K562 (cell line): Measurements from ENCODE around the gene NPIPB6. TPM values are rescaled to one million over a fixed set of nuclear protein-coding genes. Genes with fewer than 3 reads are reported as not detected.

Source experiments
- ATAC-seq: fragments of 200-7000 bp; cut with Tn5 transposase; 3 replicates; pipeline ENCODE4 v1.9.1; 2020; ENCODE audit warnings: moderate library complexity
- BruUV-seq: library from RNA; stranded (reverse); fragments of 400-500 nt; replicated peaks from 2 replicates; lab custom pipeline; 2021; lab: Mats Ljungman, UMichigan
- CTCF ChIA-PET: fragments of 300-600 bp; formaldehyde crosslinking; extraction: SDS; loops from one replicate; lab custom pipeline; 2021; ENCODE audit warnings: low intra/inter-chr PET ratio; lab: Yijun Ruan, JAX
- POLR2A ChIA-PET: fragments of 300-600, 350-650 bp; sonication (Branson Sonifier 250); formaldehyde crosslinking; extraction: SDS; loops from one replicate; lab custom pipeline; 2021; ENCODE audit warnings: antibody characterized with exemption, inconsistent platforms; lab: Yijun Ruan, JAX
- DNase-seq, 4 experiments: peaks; one replicate each; pipeline versions ENCODE4 v3.0.0 to v3.0.0-alpha.2; 2011 to 2018; ENCODE audit warnings: low spot score in 3 of 4, mixed read lengths in 3 of 4; ENCODE audit errors: extremely low read depth in 1 of 4
- FAIRE-seq: peaks from 2 replicates; lab custom pipeline; 2011; peaks lifted over from hg19 to GRCh38; lab: Jason Lieb, UNC
- H2AFZ ChIP-seq: 2 replicates; pipeline ENCODE4 v1.6.0; 2011; ENCODE audit warnings: low read depth, low read length, control low read depth, inconsistent platforms
- H3K27ac ChIP-seq: fragments of 200-600 bp; 3 replicates; pipeline ENCODE4 v1.8.0; 2011; ENCODE audit warnings: low read depth, mild to moderate bottlenecking, control low read depth, inconsistent platforms, low read length, moderate library complexity, mixed read lengths; ENCODE audit errors: extremely low read depth
- H3K27me3 ChIP-seq, 2 experiments: fragments of 300-600 bp in 1 of 2; 2 replicates in 1 of 2; 3 replicates in 1 of 2; pipeline versions ENCODE4 v1.6.0 to v1.8.0; 2011; ENCODE audit warnings: inconsistent platforms in 2 of 2, low read length in 2 of 2, mild to moderate bottlenecking in 1 of 2, mixed read lengths in 1 of 2, moderate library complexity in 1 of 2; ENCODE audit not compliant: control insufficient read depth in 2 of 2, insufficient read depth in 2 of 2
- H3K36me3 ChIP-seq: fragments of 300-600 bp; 3 replicates; pipeline ENCODE4 v1.8.0; 2011; ENCODE audit warnings: mild to moderate bottlenecking, low read length, inconsistent platforms; ENCODE audit not compliant: control insufficient read depth, insufficient read depth
- H3K4me1 ChIP-seq, 2 experiments: fragments of 200-600 bp in 1 of 2; replicated peaks in 1 of 2; 2 replicates in 1 of 2; 3 replicates in 1 of 2; pipeline versions ENCODE4 v1.5.1 to v1.8.0; 2011; ENCODE audit warnings: inconsistent platforms in 2 of 2, low read length in 2 of 2, mild to moderate bottlenecking in 1 of 2, mixed read lengths in 1 of 2, moderate library complexity in 1 of 2; ENCODE audit not compliant: control insufficient read depth in 2 of 2, insufficient read depth in 2 of 2
- H3K4me2 ChIP-seq: 2 replicates; pipeline ENCODE4 v1.6.1; 2011; ENCODE audit warnings: low read length, control low read depth, inconsistent platforms, mixed read lengths; ENCODE audit not compliant: insufficient read depth
- H3K4me3 ChIP-seq: fragments of 200-600 bp; sonication (generic), shearing (Covaris generic); 2 replicates; pipeline ENCODE4 v1.5.1; 2016; ENCODE audit warnings: control low read depth, inconsistent platforms
- H3K79me2 ChIP-seq: fragments of 200-600 bp; 3 replicates; pipeline ENCODE4 v1.8.0; 2011; ENCODE audit warnings: low read length, inconsistent platforms; ENCODE audit not compliant: control insufficient read depth, insufficient read depth
- H3K9ac ChIP-seq, 2 experiments: 2 replicates each; pipeline versions ENCODE4 v1.6.0 to v1.6.1; 2011; ENCODE audit warnings: low read depth in 2 of 2, low read length in 2 of 2, control low read depth in 1 of 2, inconsistent platforms in 1 of 2, mild to moderate bottlenecking in 1 of 2, mixed read lengths in 1 of 2; ENCODE audit not compliant: insufficient read depth in 1 of 2
- H3K9me1 ChIP-seq: one replicate; pipeline ENCODE4 v1.6.0; 2011; ENCODE audit warnings: inconsistent platforms, mild to moderate bottlenecking, low read length, moderate library complexity; ENCODE audit not compliant: control insufficient read depth, insufficient read depth
- H3K9me3 ChIP-seq: replicated peaks from 2 replicates; pipeline ENCODE4 v1.5.1; 2011; ENCODE audit warnings: low read depth, low read length, inconsistent platforms; ENCODE audit not compliant: control insufficient read depth, insufficient read depth
- H4K20me1 ChIP-seq: replicated peaks from 2 replicates; pipeline ENCODE4 v1.6.1; 2011; ENCODE audit warnings: low read length, inconsistent platforms, mixed read lengths; ENCODE audit not compliant: control insufficient read depth, insufficient read depth
- CREB1 ChIP-seq, 2 experiments: sonication (generic) in 1 of 2; formaldehyde crosslinking in 1 of 2; IDR thresholded peaks; 2 replicates each; pipeline versions ENCODE4 v1.6.1 to v1.8.0; 2012 to 2022; ENCODE audit warnings: inconsistent platforms in 1 of 2, mild to moderate bottlenecking in 1 of 2, missing genetic modification reagents in 1 of 2, moderate library complexity in 1 of 2
- CTCF ChIP-seq, 3 experiments: IDR thresholded peaks in 2 of 3; conservative IDR thresholded peaks in 1 of 3; 2 replicates each; pipeline ENCODE4 v1.5.1; 2011 to 2012; ENCODE audit warnings: low read length in 3 of 3, mild to moderate bottlenecking in 3 of 3, control low read depth in 2 of 3, improper control_type of control experiment in 1 of 3, inconsistent platforms in 1 of 3, low read depth in 1 of 3, mixed read lengths in 1 of 3, moderate library complexity in 1 of 3; ENCODE audit not compliant: insufficient read depth in 2 of 3
- L3MBTL2 ChIP-seq: fragments of 450-650 bp; IDR thresholded peaks from 2 replicates; pipeline ENCODE4 v1.6.1; 2016; ENCODE audit warnings: mild to moderate bottlenecking, moderate library complexity
- ZBTB26 ChIP-seq: fragments of 450-650 bp; formaldehyde crosslinking; IDR thresholded peaks from 2 replicates; pipeline ENCODE4 v1.4.0; 2022; ENCODE audit warnings: missing genetic modification characterization
- ZNF121 ChIP-seq: sonication (generic); formaldehyde crosslinking; conservative IDR thresholded peaks from 2 replicates; pipeline ENCODE4 v1.8.0; 2022; ENCODE audit warnings: missing genetic modification reagents
- WGBS: fragments of 100-300 bp; shearing (Covaris generic); methylation state at CpG from one replicate; pipeline ENCODE4 v1.1.6; 2016; ENCODE audit warnings: low coverage, mixed read lengths; ENCODE audit not compliant: insufficient coverage; ENCODE audit errors: missing lambda C conversion rate; 5-methylcytosine and 5-hydroxymethylcytosine counted together
- in situ Hi-C: fragments of 300-500 bp; cut with MboI; formaldehyde crosslinking; loops from 4 replicates; pipeline ENCODE4 v1.15.0; 2018; ENCODE audit warnings: inconsistent platforms, mixed read lengths
- intact Hi-C: fragments of 100-400 bp; cut with micrococcal nuclease; formaldehyde crosslinking; loops from 2 replicates; pipeline ENCODE4 v1.14.2; 2022
- polyA plus RNA-seq, 8 experiments: library from polyadenylated mRNA; depleted of rRNA in 4 of 8; stranded (reverse) in 5 of 8; unstranded in 3 of 8; fragments of >200 nt; fragmentation: Nextera tagmentation in 2 of 8; fragmentation: Illumina TruSeq in 1 of 8; extraction: Ambion mirVana in 2 of 8; extraction: Trizol in 1 of 8; gene quantifications; 2 replicates each; pipeline versions ENCODE4 v1.2.1 to v1.2.3, GENCODE V29; 2011 to 2014; ENCODE audit warnings: inconsistent platforms in 1 of 8, missing spikeins in 1 of 8
- total RNA-seq, 7 experiments: library from RNA; depleted of rRNA in 6 of 7; stranded (reverse); fragments of >200 nt in 6 of 7; fragmentation: Illumina TruSeq in 2 of 7; extraction: Trizol in 2 of 7; gene quantifications; 2 replicates each; pipeline versions ENCODE4 v1.2.1 to v1.2.3, GENCODE V29; 2011 to 2021; ENCODE audit warnings: low replicate concordance in 1 of 7
- TF ChIP-seq, protein P1 (sequence below): sonication (generic); formaldehyde crosslinking; IDR thresholded peaks from 2 replicates; pipeline ENCODE4 v1.8.1; 2023; ENCODE audit warnings: mild to moderate bottlenecking, missing genetic modification reagents
- TF ChIP-seq, protein P2 (sequence below): sonication (generic); formaldehyde crosslinking; IDR thresholded peaks from 2 replicates; pipeline ENCODE4 v1.9.0; 2022; ENCODE audit warnings: mild to moderate bottlenecking, missing genetic modification reagents

The NPIPB6 gene
- total and polyA plus RNA-seq, 9 of the 15 experiments (the other 6 are each of a cell fraction or from before 2014, with no cell fraction given) = 0.03 to 0.91 (median 0.40) TPM; not detected in 1

GRCh38 chr16:28311413-28311812 is 51.9 kb downstream of the NPIPB6 start:
- BruUV-seq = no TSS peak
- FAIRE-seq = no peak
- peaks cover 7 to 48% of the 10 kb centered on the region in 2 experiments; a peak in 4 of 5 replicates for H3K27me3 ChIP-seq
- H3K4me1 ChIP-seq = peaks cover 0 to 10% of the 10 kb centered on the region in 2 experiments; a peak in 2 of 5 replicates
- no peak overlapping the region for H2AFZ ChIP-seq
- H3K4me3 ChIP-seq = no peak overlapping the region
- 0% methylated on average over 4 of the region's 4 CpGs for WGBS
- no peak for DNase-seq
- POLR2A ChIA-PET = no interaction called here
- intact Hi-C loops (no loop called here), in situ Hi-C loops (no loop called here)
- H3K9ac ChIP-seq = no peak overlapping the region
- ATAC-seq = no peak
- H3K27ac ChIP-seq = no peak overlapping the region
- no peak overlapping the region for H3K4me2 ChIP-seq
- no peaks in the 10 kb centered on the region for H3K36me3 ChIP-seq
- no peaks in the 10 kb centered on the region for H3K9me1 ChIP-seq
- CTCF ChIA-PET = no interaction called here
- peaks cover 10% of the 10 kb centered on the region for H4K20me1 ChIP-seq
- TF ChIP-seq ZNF121 (CRISPR knock-in tag) (peak; percentile 92), L3MBTL2 (no peak)
- TF ChIP-seq, protein P1, sequence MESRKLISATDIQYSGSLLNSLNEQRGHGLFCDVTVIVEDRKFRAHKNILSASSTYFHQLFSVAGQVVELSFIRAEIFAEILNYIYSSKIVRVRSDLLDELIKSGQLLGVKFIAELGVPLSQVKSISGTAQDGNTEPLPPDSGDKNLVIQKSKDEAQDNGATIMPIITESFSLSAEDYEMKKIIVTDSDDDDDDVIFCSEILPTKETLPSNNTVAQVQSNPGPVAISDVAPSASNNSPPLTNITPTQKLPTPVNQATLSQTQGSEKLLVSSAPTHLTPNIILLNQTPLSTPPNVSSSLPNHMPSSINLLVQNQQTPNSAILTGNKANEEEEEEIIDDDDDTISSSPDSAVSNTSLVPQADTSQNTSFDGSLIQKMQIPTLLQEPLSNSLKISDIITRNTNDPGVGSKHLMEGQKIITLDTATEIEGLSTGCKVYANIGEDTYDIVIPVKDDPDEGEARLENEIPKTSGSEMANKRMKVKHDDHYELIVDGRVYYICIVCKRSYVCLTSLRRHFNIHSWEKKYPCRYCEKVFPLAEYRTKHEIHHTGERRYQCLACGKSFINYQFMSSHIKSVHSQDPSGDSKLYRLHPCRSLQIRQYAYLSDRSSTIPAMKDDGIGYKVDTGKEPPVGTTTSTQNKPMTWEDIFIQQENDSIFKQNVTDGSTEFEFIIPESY = no peak
- TF ChIP-seq, all 486 proteins: peak for 1
- no peaks in the 10 kb centered on the region for H3K79me2 ChIP-seq
- no peaks in the 10 kb centered on the region for H3K9me3 ChIP-seq

GRCh38 chr16:28310796-28311195 is 52.5 kb downstream of the NPIPB6 start:
- Histone ChIP-seq H3K9me3 (no peaks in the 10 kb centered on the region), H3K36me3 (no peaks in the 10 kb centered on the region), H3K9me1 (no peaks in the 10 kb centered on the region), H2AFZ (no peak overlapping the region), H3K4me2 (no peak overlapping the region), H4K20me1 (peaks cover 17% of the 10 kb centered on the region), H3K27me3 (peaks cover 9 to 54% of the 10 kb centered on the region in 2 experiments; a peak in 4 of 5 replicates), H3K4me3 (no peak overlapping the region), H3K9ac (0 out of 4 replicates have a peak overlapping the region, but pooled peaks of 1 of the 2 experiments have one; percentile 9), H3K4me1 (peaks cover 0 to 10% of the 10 kb centered on the region in 2 experiments; a peak in 2 of 5 replicates), H3K79me2 (no peaks in the 10 kb centered on the region), H3K27ac (no peak overlapping the region)
- POLR2A ChIA-PET = no interaction called here
- ATAC-seq (peak; percentile 56; the same call in 2 of the 3 replicates), FAIRE-seq (no peak), DNase-seq (peak in 3 of 4 experiments; percentile 22 to 31 (median 29))
- intact Hi-C loops (no loop called here), in situ Hi-C loops (no loop called here)
- no TSS peak for BruUV-seq
- CTCF ChIA-PET = no interaction called here
- 1% methylated on average over 11 of the region's 11 CpGs for WGBS
- TF ChIP-seq CTCF (IDR thresholded peaks at IDR 0.05 in 2 of 3, conservative IDR thresholded peaks at IDR 0.05 in 1 of 3; ENCODE audit: insufficient read depth in 2 of 3, low read depth in 1 of 3, low read length in 3 of 3) (peak; percentile 29 to 38 (median 31); a peak in 4 of 6 replicates), ZBTB26 (CRISPR knock-in tag) (no peak), CREB1 (IDR thresholded peaks at IDR 0.05) (peak; percentile 62), CREB1 (CRISPR knock-in tag; IDR thresholded peaks at IDR 0.05) (peak; percentile 40; the same call in 1 of the 2 replicates)
- TF ChIP-seq, protein P2, sequence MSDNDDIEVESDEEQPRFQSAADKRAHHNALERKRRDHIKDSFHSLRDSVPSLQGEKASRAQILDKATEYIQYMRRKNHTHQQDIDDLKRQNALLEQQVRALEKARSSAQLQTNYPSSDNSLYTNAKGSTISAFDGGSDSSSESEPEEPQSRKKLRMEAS (CRISPR knock-in tag) = peak; percentile 45; the same call in 1 of the 2 replicates
